Stimulated activated CD4-positive, alpha-beta T cell treated with anti-CD3 and anti-CD28 coated beads, Interleukin-12 subunit alpha, Interleukin-12 subunit beta, amount 100 ng/mL, for 4 hours (primary cell): ENCODE results near the gene HAUS3.
"Not testable (repeated sequence)": the region's sequence is repeated elsewhere in the genome, so short reads cannot be mapped to it uniquely, and the experiment has no call there.

Source experiments
- DNase-seq: peaks from one replicate; pipeline ENCODE4 v3.0.0-alpha.2; 2020

The HAUS3 gene

DNA sequence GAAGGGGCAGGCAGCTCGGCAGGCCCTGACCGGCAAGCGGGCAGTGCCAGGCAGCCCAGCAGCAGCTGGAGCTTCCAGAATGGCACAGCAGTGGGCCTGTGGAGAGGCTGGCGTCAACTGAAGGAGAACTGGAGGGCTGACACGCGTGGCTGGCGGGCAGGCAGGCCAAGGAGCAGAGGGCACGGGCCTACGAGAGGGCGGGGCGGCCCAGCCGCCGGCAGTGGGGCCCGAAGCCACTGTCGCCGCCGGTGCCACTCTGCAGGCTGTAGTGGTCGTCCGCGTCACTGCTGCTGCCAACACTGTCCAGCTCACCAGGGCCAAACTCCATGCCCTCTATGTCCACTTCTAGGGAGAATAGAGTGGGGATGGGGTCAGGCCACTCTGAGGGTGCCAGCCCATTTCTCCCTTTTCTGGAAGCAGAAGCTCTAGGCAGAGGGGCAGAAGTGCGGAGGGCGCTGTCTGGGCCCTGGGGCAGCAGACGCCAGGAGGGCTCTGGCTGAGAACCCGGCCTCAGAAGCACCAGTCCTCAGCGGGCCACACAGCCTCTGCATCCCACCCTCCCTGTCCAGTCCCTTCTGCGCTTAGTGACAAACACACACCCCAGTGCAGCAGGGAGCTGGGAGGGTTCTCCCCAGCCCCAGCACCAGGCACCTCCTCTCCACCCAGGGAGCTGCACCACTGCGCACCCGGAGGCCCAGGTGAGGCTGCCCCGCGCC is 8.6 kb upstream of the HAUS3 start:
- no peak for DNase-seq

DNA sequence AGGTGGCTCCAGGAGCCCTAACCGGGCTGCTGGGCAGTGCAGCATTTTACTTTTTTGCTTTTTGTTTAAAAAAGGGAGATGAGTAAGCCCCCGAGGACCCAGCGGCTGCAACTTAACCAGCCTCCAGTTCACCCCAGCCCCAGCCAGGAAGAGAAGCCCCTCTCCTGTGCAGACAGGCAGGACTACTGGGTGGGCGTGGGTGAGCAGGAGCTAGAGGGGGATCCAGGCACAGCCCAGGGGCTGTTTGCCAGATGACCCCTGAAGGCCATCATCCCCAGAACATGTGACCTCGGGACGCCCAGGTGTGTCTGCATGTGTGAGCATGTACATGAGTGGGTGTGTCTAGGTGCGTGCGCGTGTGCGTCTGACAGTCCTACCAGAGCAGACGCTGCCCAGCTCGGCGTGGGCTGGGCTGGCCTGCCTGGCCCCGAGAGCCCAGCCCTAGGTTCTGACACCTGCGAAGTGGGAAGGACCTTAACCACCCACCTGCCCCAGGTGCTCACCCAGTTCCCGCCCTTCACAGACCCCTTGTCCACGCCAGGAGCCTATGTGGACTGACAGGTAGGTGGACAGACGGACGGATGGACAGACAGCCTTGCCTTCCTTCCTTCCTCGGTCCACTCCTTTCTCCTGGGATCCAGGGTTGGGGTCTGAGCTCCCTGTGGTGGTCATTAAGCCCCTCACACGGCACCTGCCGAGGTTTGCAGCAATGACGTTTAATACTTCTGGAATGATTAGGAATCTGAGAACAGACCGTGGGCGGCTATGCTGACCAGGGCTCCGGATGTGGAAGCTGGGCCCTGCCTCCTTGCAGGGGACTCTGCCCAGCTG is 7.8 kb upstream of the HAUS3 start:
- no peak for DNase-seq

DNA sequence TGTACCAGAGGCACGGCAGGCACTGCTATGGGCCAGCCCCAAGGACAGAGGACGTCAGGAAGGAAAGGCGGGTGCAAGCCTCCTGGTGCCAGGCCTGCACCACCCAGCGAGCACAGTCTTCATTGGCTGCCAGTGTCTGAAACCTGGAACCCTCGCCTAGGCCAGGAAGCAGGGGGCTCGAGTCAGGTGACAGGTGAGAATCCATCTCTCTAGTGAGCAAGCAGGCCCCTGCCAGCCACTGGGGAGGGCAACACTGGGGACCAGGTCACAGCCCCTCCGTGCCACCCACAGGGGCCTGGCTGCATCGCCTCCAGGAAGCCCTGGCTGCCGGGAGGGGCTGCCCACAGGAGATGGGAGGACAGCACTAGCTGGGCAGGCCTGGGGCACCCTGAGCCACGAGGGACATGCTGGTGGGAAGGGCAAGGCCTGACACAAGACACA is 6.9 kb upstream of the HAUS3 start:
- no peak for DNase-seq

DNA sequence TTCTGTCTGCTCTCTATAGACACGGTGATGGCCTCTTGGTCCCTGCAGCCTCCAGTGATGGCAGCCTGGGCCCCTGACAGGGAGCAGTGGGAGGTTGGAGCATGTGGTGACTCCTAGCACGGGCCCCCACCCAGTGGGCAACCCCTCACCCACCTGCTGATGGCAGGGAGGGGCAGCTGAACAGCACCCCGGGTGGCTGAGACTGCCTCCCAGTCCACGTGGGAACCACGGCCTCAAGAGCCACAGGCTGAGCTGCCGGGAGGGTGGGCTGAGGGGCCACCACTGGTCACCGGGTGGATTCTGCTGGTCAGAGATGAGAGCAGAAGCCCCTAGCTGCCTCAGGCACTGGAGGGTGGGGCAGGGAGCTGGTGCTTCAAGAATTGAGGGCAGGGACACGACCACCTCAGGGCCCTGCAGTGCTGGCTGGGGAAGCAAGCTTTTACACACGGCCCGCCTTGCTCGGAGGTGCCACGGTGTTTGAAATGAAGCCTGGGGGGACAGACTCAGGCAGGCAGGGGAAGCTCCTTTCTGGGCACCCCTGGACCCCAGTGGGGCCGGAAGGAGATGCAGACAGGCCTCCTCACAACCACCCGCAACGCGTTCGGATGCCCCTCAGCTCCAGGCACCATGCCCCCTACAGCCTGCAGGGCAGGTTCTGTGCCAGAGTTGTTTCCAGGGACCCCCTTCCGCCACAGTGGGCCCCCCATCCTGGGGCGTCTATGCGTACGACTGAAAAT is 6.3 kb upstream of the HAUS3 start:
- DNase-seq = no peak

DNA sequence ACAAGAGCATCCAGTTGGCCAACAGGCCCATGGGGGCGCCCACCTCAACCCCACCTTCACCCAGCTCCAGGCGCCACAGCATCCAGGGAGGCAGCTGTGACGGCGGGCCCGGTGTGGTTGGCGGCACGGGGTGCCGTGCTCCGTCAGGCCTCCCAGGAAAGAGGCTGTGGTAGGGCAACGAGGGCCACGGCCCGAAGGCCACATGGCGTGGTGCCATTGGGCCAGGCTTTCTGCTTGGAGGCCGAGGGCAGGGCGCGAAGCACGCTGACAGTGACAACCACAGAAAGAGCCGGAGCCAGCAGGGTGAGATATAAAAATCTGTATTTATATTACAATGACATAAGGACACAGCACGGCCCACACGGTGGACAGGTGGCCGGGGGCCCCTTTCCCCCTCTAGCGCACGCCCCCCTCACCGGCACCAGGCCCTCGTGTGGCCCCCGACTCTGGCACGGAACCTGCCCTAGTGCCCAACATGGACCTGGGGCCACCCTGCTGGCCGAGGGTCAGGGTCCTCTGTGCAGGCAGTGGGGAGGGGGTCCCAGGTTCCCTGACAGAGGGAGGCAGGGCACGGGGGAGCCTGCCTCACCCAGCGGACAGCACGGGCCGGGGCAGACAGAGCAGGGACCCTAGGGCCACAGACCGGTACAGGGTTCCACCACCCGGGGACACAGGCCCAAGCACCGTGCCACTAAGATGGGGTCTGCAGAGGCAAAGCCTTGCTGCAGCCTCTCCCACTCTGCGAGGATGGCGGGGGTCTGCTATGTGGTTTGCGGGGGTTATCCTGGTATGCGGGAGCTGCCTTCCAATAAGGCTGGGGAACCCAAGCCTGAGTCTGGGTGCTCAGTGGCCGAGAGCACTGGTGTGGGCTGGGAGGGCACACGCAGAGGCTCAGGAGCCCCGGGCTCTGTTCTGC is 5.5 kb upstream of the HAUS3 start:
- no peak for DNase-seq

DNA sequence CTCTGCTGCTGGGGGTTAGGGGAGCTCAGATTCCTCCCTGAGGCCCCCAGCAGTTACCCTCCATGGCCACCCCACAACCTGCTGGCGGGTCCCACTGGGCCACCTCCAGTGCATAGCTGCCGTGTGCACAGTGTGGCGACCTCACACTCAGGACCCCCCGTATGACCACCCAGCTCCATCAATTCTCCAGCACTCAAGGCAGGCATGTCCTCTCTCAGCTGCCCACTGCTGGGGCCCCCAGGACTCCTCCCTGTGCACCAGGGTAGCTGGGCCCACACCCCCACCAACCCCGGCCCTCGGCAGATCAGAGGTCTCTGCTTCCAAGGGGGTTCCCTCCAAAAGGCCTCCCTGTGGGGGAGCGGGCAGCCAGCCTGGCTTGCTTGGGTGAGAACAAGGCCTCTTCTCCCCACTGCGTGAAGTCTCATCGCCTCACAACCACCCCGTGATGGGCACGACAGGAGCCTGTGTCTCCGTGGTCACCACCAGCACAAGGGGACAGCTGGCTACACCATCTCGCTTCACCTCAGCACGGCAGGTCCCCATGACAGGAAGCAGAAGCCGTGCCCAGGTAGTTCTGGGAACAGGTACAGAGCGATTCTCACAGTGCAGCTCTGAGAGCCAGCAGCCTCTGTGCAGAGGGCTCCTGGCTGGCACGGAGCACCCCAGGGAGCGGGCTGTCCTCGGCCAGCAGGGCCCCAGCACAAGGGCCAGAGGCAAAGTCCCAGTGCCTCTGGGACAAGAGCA is 4.6 kb upstream of the HAUS3 start:
- no peak for DNase-seq

DNA sequence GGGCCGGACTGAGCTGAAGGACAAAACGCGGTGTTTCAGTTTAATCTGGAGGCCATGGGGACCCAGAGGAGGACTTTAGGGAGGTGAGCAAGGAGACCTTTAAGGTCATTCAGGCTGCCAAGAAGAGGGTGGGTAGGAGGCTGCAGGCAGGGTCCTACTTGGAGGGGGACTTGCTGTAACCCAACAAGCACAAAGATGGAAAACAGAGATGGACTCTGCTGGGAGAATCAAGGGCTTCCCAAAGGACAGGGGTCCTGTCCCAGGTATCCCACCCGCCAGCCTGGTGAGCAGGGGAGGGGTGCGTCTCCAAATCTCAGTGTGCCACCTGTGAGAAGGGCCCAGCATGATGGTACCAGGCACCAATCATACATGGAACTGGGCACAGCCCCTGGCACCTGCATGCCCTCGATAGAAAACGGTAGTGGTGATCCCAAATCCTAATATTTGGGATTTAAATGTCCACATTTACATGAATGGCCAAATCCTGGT is 3.9 kb upstream of the HAUS3 start:
- DNase-seq = no peak

DNA sequence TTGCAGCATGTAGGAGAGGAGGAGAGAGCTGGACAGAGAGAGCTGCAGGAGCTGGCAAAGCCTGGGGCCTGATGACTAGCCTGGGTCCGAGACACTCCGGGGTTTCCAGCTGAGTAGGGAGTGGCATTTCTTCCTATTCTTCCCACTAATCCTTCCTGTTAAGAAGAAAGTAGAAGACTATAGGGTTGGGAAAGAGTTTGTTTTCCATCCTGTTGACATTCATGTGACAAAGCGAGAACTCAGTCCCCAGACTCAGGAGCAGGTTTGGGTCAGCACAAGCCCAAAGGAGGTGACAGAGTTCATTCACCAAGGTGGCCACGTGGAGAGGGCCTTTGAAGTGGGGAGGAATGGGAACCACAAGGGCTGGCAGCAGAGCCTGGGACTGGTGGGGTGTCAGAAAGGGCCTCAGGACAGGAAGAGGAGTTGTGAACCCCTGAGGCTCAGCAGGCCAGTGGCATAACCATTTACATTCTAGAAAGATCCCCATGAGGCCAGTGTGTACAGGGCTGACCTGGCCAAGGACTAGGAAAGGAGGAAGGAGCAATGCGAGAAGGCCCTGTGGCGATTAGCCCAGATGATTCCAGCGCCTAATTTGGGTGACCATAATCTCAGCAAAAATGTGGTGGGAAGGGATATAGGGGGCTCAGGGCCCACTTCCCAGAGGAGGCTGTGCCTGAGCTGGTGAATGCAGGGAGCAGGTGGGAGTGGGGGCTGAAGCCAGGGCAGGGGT is 3.3 kb upstream of the HAUS3 start:
- DNase-seq = no peak

DNA sequence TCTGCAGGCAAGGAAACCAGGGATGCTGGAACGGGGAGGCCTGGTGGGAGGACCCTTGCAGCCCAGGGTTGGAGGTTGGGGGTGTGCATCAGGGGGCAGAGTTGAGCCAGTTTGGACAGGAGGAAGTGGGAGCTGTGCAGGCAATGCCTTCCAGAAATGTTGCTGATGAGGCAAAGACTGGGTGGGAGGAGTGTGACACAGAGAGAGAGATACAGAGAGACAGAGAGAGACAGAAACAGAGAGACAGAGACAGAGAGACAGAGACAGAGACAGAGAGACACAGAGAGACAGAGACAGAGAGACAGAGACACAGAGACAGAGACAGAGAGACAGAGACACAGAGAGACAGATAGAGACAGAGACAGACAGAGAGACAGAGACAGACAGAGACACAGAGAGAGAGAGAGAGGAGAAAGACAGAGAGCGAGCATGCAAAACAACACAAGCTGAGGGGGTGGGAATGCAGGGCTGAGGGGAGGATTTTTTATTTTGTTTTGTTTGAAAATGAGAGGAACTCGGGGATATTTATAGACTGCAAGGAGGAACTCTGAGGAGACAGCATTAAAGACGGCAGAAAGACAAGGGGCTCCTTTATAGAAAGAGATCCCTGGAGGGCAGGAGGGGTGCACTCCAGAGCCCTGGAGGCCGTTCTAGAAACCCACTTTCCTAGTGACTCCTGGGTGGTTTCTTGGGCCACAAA is 1.9 kb upstream of the HAUS3 start:
- no peak for DNase-seq

DNA sequence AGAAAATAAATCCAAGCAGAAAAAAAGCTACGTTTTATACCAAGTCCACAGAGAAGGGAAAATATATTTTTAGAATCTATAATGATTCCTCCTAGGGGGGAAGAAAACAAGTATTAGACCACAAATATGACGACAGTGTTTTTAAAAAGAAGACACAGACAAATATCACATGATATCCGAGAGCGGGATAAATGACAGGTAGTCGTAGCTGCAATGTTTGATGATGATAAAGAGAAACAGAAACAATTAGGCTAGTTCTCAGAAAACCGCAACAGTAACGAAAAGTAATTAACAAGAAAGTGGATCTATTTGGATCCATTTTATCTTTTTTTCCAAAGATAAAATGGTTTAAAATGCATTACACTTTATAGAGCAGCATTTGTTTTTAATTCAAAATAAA is 918 bp downstream of the HAUS3 start:
- no peak for DNase-seq

DNA sequence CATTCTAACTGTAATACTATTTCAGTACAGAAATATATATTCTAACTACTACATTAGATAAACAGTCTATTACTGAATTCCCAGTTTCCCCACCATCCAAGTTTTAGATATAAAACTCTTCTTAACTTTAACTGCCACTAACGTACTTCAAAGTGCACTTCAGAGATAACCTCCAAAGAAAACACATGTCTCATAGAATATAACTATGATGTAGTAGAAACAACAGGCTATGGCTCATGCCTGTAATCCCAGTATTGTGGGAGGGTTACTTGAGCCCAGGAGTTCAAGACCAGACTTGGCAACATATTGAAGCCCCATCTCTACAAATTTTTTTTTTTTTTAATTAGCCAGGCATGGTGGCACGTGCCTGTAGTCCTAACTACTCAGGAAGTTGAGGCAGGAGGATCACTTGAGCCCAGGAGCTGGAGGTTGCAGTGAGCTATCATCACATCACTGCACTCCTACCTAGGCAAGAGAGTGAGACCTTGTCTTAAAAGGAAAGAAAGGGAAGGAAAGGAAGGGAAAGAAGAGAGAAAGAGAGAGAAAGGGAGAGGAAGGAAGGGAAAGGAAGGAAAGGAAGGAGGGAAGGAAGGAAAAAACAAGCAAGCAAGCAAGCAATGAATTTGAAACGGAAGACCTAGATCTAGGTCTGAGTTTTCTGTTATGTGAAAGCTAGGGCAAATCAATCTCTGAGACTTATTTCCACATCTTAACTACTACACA is 4.8 kb downstream of the HAUS3 start:
- no peak for DNase-seq

DNA sequence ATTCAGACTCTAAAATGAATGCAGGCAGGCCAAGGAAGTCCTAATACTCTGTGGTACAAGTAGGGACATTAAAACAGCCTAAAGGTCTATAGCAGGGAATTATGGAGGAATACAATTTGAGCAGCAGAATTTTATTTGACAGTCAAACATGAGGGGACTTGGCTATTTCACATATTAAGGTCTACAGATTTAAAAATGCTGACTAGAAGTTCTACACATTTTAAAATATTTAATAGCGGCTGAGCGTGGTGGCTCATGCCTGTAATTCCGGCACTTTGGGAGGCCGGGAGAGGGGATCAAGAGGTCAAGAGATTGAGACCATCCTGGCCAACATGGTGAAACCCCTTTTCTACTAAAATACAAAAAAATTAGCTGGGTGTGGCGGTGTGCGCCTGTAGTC is 10.8 kb downstream of the HAUS3 start:
- DNase-seq = no peak

DNA sequence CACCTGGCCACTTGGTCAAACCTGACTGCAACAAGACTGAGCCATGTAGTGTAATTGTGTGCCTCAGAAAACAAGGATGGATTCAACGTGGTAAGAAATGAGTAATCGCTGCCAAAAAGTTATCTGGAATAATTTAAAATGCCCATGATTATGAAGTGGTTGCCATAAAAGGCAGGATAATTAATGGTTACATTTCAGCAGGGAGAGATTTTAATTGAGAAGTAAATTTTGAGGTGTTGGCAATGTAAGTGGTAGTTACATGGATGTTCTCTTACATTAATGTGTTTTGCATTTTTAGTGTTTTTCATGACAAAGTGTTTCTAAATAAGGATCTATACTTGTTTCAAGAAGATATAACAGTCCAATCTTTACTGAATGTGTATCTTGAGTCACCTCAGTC is 15.7 kb downstream of the HAUS3 start:
- DNase-seq = no peak

DNA sequence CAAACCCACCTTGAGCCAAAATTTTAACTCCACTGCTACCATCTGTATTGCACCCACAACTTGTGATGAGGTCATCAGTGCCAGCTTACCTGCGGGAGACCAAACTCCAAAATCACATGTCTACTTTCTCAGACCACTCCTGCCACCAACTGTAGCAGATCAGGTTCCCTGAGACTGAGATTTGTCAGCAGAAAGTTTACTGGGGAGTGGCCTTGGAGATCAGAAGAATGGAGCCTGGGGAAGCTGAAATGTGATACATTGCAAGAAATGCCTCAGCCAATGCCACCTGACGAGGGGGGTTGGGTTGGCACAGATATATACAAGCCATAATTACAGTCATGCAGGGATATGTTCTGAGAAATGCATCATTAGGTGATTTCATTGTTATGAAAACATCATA is 19.1 kb downstream of the HAUS3 start:
- DNase-seq = no peak

DNA sequence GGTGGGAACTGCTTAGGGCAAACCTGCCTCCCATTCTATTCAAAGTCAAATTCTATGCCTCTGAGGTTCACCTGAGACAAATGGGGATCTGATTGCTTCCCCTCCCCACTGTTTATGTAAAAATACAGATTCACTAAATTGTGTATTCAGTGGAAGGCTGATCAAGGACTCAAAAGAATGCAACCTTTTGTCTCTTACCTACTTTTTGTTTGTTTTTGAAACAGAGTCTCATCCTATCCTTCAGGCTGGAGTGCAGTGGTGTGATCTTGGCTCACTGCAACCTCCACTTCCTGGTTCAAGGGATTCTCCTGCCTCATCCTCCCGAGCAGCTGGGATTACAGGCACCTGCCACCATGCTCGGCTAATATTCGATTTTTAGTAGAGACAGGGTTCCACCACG is 20.5 kb downstream of the HAUS3 start:
- DNase-seq = not testable (repeated sequence)

DNA sequence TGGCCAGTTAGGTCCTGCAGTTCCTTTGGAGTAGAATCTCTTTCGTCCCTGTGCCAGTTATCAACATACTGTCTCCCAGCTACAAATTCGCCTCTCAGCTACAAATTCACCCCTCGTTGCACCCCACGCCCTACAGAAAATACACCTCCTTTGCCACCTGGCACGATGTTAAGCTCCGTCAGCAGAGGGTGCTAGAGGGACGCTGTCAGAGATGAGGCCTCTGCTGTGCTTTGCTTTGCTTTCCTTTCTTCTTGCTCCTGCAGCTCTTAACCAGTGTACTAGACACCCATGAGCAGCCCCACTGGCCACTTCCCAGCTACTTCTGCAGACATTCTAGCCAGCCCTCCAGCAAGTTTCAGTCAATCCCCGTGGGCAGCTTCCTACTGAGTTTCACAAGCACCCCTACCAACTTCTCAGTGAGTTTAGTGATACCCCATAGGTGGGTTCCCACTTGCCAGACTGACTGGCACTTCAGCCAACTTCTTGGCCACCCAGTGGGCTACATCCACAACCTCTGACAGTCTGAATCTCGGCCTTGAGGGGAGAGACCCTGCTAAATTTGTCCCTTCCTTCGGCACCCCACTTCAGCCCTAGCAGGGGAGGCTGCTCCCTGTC is 21.8 kb downstream of the HAUS3 start:
- peak; percentile 74 for DNase-seq

DNA sequence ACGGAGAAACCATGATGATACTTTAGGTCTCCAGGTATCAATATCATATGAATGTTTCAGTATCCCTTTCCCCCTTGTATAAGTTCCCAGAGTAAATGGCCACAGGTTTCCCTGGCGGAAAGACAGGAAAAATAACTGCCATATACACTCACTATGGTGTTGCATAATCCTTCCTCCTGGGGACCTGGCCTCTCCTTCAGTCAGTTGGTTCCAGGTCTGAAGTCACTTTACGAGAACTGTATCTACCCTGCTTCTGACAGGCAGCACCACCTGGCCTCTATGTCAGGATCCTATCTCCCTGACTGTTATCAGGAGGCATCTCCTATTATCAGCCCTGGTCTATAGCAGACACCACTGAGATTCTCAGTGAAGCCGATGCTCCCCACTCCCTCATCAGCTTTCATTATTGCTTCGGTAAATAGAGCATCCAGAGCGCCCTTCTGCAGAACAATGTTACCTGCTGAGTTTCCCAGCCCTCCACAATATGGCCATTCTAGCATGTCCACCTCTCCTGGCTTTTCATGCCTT is 22.6 kb downstream of the HAUS3 start:
- DNase-seq = no peak

DNA sequence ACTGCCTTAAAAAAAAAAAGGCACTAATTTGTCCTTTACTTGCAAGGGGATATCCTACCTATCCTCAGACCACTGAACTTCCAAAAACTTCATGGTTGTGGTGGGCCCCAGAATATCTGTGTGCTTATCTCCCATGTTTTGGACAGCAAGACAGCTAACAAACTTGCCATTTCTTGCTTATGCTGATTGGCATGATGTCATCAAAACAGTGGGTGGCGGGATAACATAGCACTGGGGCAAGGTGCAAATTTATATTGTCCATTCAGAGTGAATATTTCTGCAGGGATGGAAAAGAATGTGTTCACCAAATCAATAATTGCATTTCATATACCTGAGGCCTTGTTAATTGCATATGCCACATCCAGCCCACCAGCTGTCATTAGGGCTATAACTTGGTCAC is 23.5 kb downstream of the HAUS3 start:
- no peak for DNase-seq

DNA sequence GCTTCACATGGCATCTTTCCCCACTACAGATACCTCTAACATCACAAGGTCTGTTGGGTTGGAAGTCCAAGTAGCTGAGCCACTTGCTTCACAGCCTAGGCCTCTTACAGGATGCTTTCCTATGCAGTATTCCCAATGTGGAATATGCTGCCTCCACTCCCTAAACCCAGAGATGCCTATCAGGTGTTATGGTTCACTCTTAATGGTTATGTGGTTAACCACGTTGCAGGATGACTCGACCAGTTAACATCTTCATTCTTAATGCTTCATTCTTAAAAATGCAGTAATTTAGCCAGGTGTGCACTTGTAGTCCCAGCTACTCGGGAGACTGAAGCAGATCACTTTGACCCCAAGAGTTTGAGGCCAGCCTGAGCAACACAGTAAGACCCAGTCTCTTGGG is 24.2 kb downstream of the HAUS3 start:
- DNase-seq = no peak
